AG08396 (cell line): ENCODE data around the gene XPNPEP1.
A peak's percentile ranks its signal among the peaks of the same experiment; 100 is the strongest.

Experiments used
- DNase-seq: peaks from one replicate; pipeline ENCODE4 v3.0.0; 2012; ENCODE audit warnings: low spot score, mixed read lengths

Gene XPNPEP1

GRCh38 chr10:109922976-109923921, at the start of gene XPNPEP1:
XPNPEP1 (minus strand) TSS chr10:109923511; CDS start chr10:109923433, 78 bp downstream.
- DNase-seq: peak; percentile 97

GRCh38 chr10:109972372-109973001, 49.2 kb upstream of the XPNPEP1 start:
- DNase-seq: no peak

GRCh38 chr10:109971634-109972033, 48.3 kb upstream of the XPNPEP1 start:
- no peak for DNase-seq

GRCh38 chr10:109969760-109970346, 46.5 kb upstream of the XPNPEP1 start:
- no peak for DNase-seq

- no peak for DNase-seq
These were observed 45.8 kb upstream of the XPNPEP1 start for GRCh38 chr10:109968953-109969759.

GRCh38 chr10:109967739-109968088, 44.4 kb upstream of the XPNPEP1 start:
- DNase-seq: no peak

- DNase-seq: peak; percentile 24
These were observed 43.8 kb upstream of the XPNPEP1 start for GRCh38 chr10:109966961-109967738.

- no peak for DNase-seq
These were observed 41.0 kb upstream of the XPNPEP1 start for GRCh38 chr10:109964318-109964717.

GRCh38 chr10:109963439-109963838, 40.1 kb upstream of the XPNPEP1 start:
- peak; percentile 29 for DNase-seq

GRCh38 chr10:109962247-109962646, 38.9 kb upstream of the XPNPEP1 start:
- DNase-seq: no peak

GRCh38 chr10:109961174-109962001, 38.1 kb upstream of the XPNPEP1 start:
- DNase-seq: no peak

- no peak for DNase-seq
These were observed 37.4 kb upstream of the XPNPEP1 start for GRCh38 chr10:109960682-109961081.

GRCh38 chr10:109959259-109960145, 36.2 kb upstream of the XPNPEP1 start:
- DNase-seq: no peak

GRCh38 chr10:109958059-109958458, 34.7 kb upstream of the XPNPEP1 start:
- DNase-seq: no peak

- DNase-seq: no peak
These were observed 33.9 kb upstream of the XPNPEP1 start for GRCh38 chr10:109957092-109957797.

- peak; percentile 54 for DNase-seq
These were observed 33.3 kb upstream of the XPNPEP1 start for GRCh38 chr10:109956454-109957091.

- DNase-seq: no peak
These were observed 30.5 kb upstream of the XPNPEP1 start for GRCh38 chr10:109953766-109954165.

GRCh38 chr10:109952526-109952925, 29.2 kb upstream of the XPNPEP1 start:
- DNase-seq: no peak
